Mesothelial cell of epicardium (in vitro differentiated cells): ENCODE data around the gene TMEM9. TPM values are rescaled to one million over a fixed set of nuclear protein-coding genes. Genes with fewer than 3 reads are reported as not detected.

ENCODE experiments used
- DNase-seq, 2 experiments: peaks; one replicate each; pipeline ENCODE4 v3.0.0; 2021; ENCODE audit warnings: low spot score in 2 of 2; ENCODE audit not compliant: unreplicated experiment in 2 of 2
- H3K27ac Mint-ChIP-seq: 2 replicates; pipeline ENCODE4 v1.8.0; 2021; ENCODE audit warnings: mixed read lengths
- H3K27me3 Mint-ChIP-seq: 2 replicates; pipeline ENCODE4 v1.8.0; 2021; ENCODE audit warnings: low read depth, mixed read lengths
- H3K36me3 Mint-ChIP-seq: 2 replicates; pipeline ENCODE4 v1.8.0; 2021; ENCODE audit warnings: mixed read lengths
- H3K4me1 Mint-ChIP-seq: 2 replicates; pipeline ENCODE4 v1.8.0; 2021; ENCODE audit warnings: mixed read lengths
- H3K4me3 Mint-ChIP-seq: 2 replicates; pipeline ENCODE4 v1.8.0; 2021; ENCODE audit warnings: mild to moderate bottlenecking, moderate library complexity, mixed read lengths
- H3K9me3 Mint-ChIP-seq: 2 replicates; pipeline ENCODE4 v1.8.0; 2021; ENCODE audit warnings: mixed read lengths
- total RNA-seq: library from RNA; stranded (reverse); gene quantifications from 3 replicates; pipeline ENCODE4 v1.2.1, GENCODE V29; 2021
- TF ChIP-seq, protein P1 (sequence below): fragments of 200-600 bp; sonication (generic); IDR thresholded peaks from one replicate; pipeline ENCODE4 v1.5.0; 2021; ENCODE audit warnings: antibody characterized with exemption; ENCODE audit not compliant: unreplicated experiment

The TMEM9 gene
- total RNA-seq, 1 donor from 2014 or later = 133 TPM

GRCh38 chr1:201137579-201138310 is 16.5 kb downstream of the TMEM9 start:
- no peaks in the 10 kb centered on the region for H3K27me3 Mint-ChIP-seq
- peaks cover 38% of the 10 kb centered on the region for H3K36me3 Mint-ChIP-seq
- no peak overlapping the region for H3K27ac Mint-ChIP-seq
- no peak overlapping the region for H3K4me3 Mint-ChIP-seq
- H3K4me1 Mint-ChIP-seq = peaks cover 11% of the 10 kb centered on the region
- TF ChIP-seq, protein P1, sequence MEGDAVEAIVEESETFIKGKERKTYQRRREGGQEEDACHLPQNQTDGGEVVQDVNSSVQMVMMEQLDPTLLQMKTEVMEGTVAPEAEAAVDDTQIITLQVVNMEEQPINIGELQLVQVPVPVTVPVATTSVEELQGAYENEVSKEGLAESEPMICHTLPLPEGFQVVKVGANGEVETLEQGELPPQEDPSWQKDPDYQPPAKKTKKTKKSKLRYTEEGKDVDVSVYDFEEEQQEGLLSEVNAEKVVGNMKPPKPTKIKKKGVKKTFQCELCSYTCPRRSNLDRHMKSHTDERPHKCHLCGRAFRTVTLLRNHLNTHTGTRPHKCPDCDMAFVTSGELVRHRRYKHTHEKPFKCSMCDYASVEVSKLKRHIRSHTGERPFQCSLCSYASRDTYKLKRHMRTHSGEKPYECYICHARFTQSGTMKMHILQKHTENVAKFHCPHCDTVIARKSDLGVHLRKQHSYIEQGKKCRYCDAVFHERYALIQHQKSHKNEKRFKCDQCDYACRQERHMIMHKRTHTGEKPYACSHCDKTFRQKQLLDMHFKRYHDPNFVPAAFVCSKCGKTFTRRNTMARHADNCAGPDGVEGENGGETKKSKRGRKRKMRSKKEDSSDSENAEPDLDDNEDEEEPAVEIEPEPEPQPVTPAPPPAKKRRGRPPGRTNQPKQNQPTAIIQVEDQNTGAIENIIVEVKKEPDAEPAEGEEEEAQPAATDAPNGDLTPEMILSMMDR = no peak
- no peak for DNase-seq
- peaks cover 3% of the 10 kb centered on the region for H3K9me3 Mint-ChIP-seq

GRCh38 chr1:201137024-201137392 is 17.3 kb downstream of the TMEM9 start:
- Mint-ChIP-seq H3K9me3 (peaks cover 3% of the 10 kb centered on the region), H3K36me3 (peaks cover 37% of the 10 kb centered on the region), H3K4me1 (peaks cover 11% of the 10 kb centered on the region), H3K27me3 (no peaks in the 10 kb centered on the region), H3K4me3 (no peak overlapping the region), H3K27ac (no peak overlapping the region)
- no peak for DNase-seq
- TF ChIP-seq, protein P1 = no peak

- no peak overlapping the region for H3K4me3 Mint-ChIP-seq
- no peak for DNase-seq
- no peaks in the 10 kb centered on the region for H3K27me3 Mint-ChIP-seq
- H3K36me3 Mint-ChIP-seq = peaks cover 40% of the 10 kb centered on the region
- H3K9me3 Mint-ChIP-seq = peaks cover 3% of the 10 kb centered on the region
- no peak overlapping the region for H3K27ac Mint-ChIP-seq
- peaks cover 11% of the 10 kb centered on the region for H3K4me1 Mint-ChIP-seq
- TF ChIP-seq, protein P1 = no peak
Measured at GRCh38 chr1:201136355-201137023, 17.8 kb downstream of the TMEM9 start.

GRCh38 chr1:201134405-201134804 is 19.9 kb downstream of the TMEM9 start:
- Mint-ChIP-seq H3K27ac (no peak overlapping the region), H3K4me1 (peaks cover 4% of the 10 kb centered on the region), H3K36me3 (peaks cover 30% of the 10 kb centered on the region), H3K27me3 (no peaks in the 10 kb centered on the region), H3K9me3 (peaks cover 3% of the 10 kb centered on the region), H3K4me3 (no peak overlapping the region)
- DNase-seq = no peak
- TF ChIP-seq, protein P1 = no peak

DNA sequence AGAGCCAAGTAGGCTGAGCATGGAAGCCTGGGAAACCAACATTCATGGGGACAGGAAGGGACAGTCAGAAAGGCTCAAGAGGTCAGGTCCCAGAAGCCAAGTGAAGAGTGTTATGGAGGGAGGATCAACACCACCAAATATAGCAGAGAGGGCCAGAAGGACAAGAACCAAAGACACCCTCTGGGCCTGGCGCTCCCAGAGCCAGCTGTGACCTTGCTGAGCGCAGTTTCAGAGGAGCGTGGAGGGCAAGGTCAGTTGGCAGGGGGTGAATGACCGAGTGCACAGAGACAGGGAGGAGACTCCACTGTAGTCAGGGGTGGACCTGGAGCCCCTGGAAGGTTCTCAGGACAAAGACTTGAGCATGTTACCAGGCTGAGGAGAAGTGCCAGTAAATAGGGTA is 22.9 kb downstream of the TMEM9 start:
- Mint-ChIP-seq H3K4me3 (no peak overlapping the region), H3K36me3 (peaks cover 29% of the 10 kb centered on the region), H3K9me3 (peaks cover 3% of the 10 kb centered on the region), H3K27ac (no peak overlapping the region), H3K27me3 (no peaks in the 10 kb centered on the region), H3K4me1 (peaks cover under 1% of the 10 kb centered on the region)
- no peak for DNase-seq
- TF ChIP-seq, protein P1 = no peak
